Measurements from ENCODE around the gene SNX27.

SNX27 gene

GRCh38 chr1:151715726-151716404 lies 104.0 kb downstream of the SNX27 start:
- H3K4me1 ChIP-seq (ENCODE audit: control insufficient read depth, insufficient read depth, low read length), result no peaks in the 10 kb centered on the region
- no peaks in the 10 kb centered on the region for H3K36me3 ChIP-seq (ENCODE audit: control insufficient read depth in 2 of 2, insufficient read depth in 1 of 2, low read length in 2 of 2)
- no peak overlapping the region for H3K27ac ChIP-seq (ENCODE audit: extremely low read depth, low read depth, low read length)
- H3K9me3 ChIP-seq (ENCODE audit: control insufficient read depth, insufficient read depth, low read depth, low read length), result no peaks in the 10 kb centered on the region
- no peak overlapping the region for H3K4me3 ChIP-seq (ENCODE audit: low read depth, low read length)
- ChIA-PET CTCF (interaction anchor here (0.6 to 1.6 kb wide), 5 partner anchors 17 to 122 kb away, joined by 3 to 6 read pairs (median 3); no protein-coding TSS in a partner anchor), POLR2A (interaction anchor here (0.6 kb wide), 1 partner anchor 114 kb away, joined by 5 read pairs; no protein-coding TSS in a partner anchor)
- TF ChIP-seq ZNF658 (tag by site-specific recombination; IDR thresholded peaks at IDR 0.05) (no peak), ZNF23 (tag by site-specific recombination; IDR thresholded peaks at IDR 0.05; ENCODE audit: borderline replicate concordance) (no peak), ZBTB1 (tag by site-specific recombination; IDR thresholded peaks at IDR 0.05) (no peak), ZNF398 (tag by site-specific recombination; IDR thresholded peaks at IDR 0.05) (peak; percentile 47), ZBTB10 (tag by site-specific recombination; IDR thresholded peaks at IDR 0.05) (0 out of 2 replicates have a peak, but pooled peaks have one; percentile 27), CTCF (tag by site-specific recombination; IDR thresholded peaks at IDR 0.05) (peak; percentile 20; the same call in 1 of the 2 replicates), EGR2 (tag by site-specific recombination; IDR thresholded peaks at IDR 0.05; ENCODE audit: low read depth) (peak; percentile 39; the same call in 1 of the 2 replicates), SP7 (tag by site-specific recombination; IDR thresholded peaks at IDR 0.05) (0 out of 2 replicates have a peak, but pooled peaks have one; percentile 15), GLIS1 (tag by site-specific recombination; IDR thresholded peaks at IDR 0.05) (peak; percentile 79), ZNF121 (tag by site-specific recombination; IDR thresholded peaks at IDR 0.05) (no peak), ZNF692 (tag by site-specific recombination; IDR thresholded peaks at IDR 0.05) (peak; percentile 69), ZNF138 (tag by site-specific recombination; IDR thresholded peaks at IDR 0.05; ENCODE audit: borderline replicate concordance) (no peak), GLI2 (tag by site-specific recombination; IDR thresholded peaks at IDR 0.05; ENCODE audit: borderline replicate concordance, low read depth) (no peak), ZNF549 (tag by site-specific recombination; IDR thresholded peaks at IDR 0.05) (no peak), ZBTB48 (tag by site-specific recombination; IDR thresholded peaks at IDR 0.05) (peak; percentile 95), REPIN1 (tag by site-specific recombination; IDR thresholded peaks at IDR 0.05; ENCODE audit: low read depth) (no peak), ZFP69B (tag by site-specific recombination; IDR thresholded peaks at IDR 0.05) (0 out of 2 replicates have a peak, but pooled peaks have one; percentile 57), PRDM10 (tag by site-specific recombination; IDR thresholded peaks at IDR 0.05) (peak; percentile 16; the same call in 1 of the 2 replicates), ZNF488 (tag by site-specific recombination; IDR thresholded peaks at IDR 0.05) (0 out of 2 replicates have a peak, but pooled peaks have one; percentile 42), ZFHX2 (tag by site-specific recombination; conservative IDR thresholded peaks at IDR 0.05) (peak; percentile 26; the same call in 1 of the 2 replicates), WT1 (tag by site-specific recombination; IDR thresholded peaks at IDR 0.05) (0 out of 2 replicates have a peak, but pooled peaks have one; percentile 49), GLIS2 (tag by site-specific recombination; IDR thresholded peaks at IDR 0.05) (0 out of 2 replicates have a peak, but pooled peaks have one; percentile 64), ZIC2 (tag by site-specific recombination; IDR thresholded peaks at IDR 0.05) (peak; percentile 99), ZNF391 (tag by site-specific recombination; IDR thresholded peaks at IDR 0.05; ENCODE audit: borderline replicate concordance, low read depth) (no peak)
